HG02938 (cell line): ENCODE measurements around the gene CACNA1H.

ENCODE experiments used
- ATAC-seq: cut with Tn5 transposase; IDR thresholded peaks from one replicate; pipeline ENCODE4 v1.9.1; 2021; ENCODE audit warnings: mild to moderate bottlenecking, moderate library complexity; ENCODE audit not compliant: unreplicated experiment

The CACNA1H gene

GRCh38 chr16:1152651-1153259 lies at the start of gene CACNA1H:
TSS of gene CACNA1H (plus strand) at chr16:1153106. CDS start at chr16:1153738, 632 bp downstream.
- no peak for ATAC-seq

GRCh38 chr16:1103636-1103980 lies 49.3 kb upstream of the CACNA1H start:
- ATAC-seq, result no peak

- no peak for ATAC-seq
Measured at GRCh38 chr16:1105888-1106620, 46.9 kb upstream of the CACNA1H start.

DNA sequence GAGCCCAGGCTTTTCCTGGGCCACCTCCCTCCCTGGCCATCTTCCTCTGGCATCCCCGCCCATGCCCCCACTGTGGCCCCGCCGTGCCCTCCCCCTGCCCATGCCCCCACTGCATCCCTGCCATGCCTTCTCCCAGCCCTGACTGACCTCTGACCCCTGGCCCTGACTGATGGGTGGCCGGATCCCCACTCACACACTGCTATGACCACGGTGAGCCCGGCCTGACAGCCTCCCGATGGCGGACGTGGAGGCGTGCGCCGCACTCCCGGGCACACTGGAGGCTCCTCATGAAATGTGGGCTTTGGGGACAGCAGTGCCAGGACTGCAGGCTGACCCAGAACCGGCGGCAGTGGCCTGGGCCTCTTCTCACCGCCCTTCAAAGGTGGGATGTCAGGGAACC lies 46.2 kb upstream of the CACNA1H start:
- ATAC-seq, result no peak

DNA sequence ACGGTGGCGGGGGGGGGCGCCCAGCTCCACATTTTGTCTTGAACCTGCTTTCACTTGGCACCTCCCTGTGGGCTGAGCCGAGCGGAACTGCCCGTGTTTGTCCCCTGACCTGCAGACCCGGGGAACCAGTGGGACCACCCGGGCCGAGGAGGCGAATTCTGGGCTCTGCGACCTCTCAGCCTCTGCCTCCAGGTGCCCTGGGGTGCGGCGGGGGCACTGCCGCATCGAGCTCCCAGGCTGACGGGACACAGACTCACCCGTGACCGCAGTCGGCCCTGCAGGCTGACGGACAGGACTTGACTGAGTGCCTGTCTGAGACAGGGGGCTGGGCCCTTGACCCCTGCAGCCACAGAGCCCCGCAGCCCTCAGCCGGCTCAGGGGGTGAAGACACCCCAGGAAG lies 45.8 kb upstream of the CACNA1H start:
- no peak for ATAC-seq

DNA sequence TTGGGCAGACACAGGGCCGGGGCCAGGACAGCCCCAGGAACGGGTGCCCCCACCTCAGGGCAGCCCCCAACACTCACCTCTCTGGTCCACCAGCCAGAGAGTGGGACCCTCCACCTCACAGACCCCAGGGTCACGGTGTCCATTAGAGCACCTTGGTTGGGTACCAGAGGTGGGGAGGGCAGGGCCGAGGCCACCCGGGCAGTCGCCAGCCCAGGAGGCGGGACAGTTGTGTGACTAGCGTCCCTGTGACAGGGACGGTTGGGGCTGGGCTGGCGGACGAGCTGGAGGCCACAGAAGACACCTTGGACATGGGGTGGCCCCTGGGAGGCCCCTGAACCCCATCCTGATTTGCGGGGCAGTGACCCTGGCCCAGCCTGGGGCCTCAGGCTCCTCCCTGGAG lies 45.2 kb upstream of the CACNA1H start:
- ATAC-seq, result no peak

- ATAC-seq, result no peak
Measured at GRCh38 chr16:1108299-1109252, 44.3 kb upstream of the CACNA1H start.

DNA sequence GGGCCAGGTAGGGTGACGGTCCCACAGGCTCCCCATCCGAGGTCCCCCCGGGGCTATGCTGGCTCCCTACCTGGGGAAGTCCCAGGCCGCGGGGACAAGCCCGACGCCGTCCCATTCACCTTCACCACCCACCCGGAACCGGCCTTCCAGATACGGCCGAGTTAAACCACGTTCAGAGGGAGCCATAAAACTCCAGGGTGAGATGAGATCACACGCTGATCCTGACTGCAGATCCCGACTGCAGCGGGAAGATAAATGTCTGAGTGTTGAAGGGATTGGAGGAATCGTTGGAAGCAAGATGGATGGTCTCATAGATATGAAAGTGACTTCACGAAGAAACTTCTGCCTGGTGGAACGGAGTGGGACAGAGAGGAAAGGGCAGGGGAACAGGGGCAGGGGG lies 43.3 kb upstream of the CACNA1H start:
- ATAC-seq, result no peak

DNA sequence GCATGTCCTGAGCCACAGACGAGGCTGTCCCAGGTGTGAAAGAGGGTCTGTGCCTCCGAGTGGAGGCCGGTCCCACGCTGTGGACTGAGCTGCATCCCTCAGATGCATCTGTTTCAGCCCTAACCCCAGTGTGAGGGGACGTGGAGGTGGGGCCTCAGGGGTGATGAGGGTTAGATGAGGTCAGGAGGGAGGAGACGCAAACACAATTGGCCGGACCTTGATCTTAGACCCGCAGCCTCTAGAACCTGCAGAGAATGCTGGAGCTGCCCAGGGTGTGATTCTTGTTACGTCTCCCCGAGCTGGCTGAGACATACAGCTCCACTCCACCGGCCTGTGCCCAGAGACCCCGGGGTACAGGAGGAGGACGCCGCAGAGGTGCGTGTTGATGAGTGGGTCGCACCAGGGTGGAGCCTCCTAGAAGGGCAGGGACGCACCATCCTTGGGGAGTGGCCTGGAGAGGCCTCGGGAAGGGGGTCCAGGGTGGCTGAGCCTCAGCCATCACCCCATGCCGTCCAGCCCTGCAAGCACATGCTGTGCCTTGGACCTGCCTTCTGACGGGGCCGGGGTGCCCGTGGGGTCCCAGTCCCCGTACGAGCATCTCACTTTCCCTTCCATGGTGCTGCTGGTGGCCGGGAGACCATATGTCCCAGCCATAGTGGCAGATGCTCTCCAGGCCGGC lies 40.3 kb upstream of the CACNA1H start:
- no peak for ATAC-seq

DNA sequence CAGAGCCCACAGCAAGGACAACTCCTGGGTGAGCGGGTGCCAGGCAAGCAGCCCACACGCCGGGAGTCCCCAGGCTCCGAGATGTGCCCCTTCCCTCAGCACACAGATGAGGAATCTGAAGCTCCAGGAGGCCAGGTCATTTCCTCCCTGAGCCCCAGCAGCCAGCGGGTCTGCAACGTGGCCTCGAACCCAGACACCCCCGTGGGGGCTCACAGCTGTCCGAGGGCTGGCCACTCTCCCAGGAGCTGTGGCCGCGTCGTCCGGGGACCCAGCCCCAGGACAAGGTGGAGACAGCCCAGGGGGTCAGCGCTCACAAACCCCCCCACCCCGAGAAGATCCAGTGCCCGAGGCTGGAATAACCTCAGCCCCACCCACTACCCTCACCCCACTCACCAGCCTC lies 39.4 kb upstream of the CACNA1H start:
- no peak for ATAC-seq

DNA sequence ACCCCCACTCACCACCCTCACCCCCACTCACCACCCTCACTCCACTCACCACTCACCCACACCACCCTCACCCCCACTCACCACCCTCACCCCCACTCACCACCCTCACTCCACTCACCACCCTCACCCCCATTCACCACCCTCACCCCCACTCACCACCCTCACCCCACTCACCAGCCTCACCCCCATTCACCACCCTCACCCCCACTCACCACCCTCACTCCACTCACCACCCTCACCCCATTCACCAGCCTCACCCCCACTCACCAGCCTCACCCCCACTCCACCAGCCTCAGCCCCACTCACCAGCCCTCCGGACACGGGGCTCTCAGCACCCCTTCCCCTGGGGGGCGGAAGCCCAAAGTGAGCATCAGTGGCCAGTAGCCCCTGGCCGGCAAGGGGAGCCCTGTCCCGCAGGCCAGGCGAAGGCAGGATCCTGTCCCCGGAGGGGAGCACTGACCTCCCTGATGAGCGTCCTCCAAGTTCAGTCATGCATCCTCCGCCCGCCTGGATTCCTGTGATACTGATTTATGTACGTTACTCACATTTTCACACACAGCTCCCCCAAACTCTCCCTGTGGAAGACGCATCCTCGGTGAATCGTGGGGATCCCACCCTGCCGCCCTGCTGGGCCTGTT lies 38.9 kb upstream of the CACNA1H start:
- no peak for ATAC-seq

DNA sequence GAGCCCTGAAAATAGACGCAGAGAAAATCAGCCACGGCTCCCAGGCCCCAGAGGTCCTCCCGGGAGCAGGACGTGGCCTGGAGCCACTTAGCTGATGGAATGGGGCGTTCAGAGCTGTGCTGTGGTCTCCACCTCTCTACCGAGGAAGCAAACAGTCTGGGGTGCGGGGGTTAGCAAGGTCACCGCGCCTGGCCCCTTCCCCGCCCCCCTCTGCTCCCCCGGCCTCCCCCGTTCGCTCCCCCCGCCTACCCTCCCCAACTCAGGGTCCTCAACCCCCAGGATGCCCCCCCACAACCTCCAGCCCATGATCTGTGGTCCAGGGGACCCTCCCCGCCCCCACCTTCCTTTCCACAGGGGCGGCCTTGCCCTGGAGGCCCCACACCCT lies 36.2 kb upstream of the CACNA1H start:
- ATAC-seq, result no peak

DNA sequence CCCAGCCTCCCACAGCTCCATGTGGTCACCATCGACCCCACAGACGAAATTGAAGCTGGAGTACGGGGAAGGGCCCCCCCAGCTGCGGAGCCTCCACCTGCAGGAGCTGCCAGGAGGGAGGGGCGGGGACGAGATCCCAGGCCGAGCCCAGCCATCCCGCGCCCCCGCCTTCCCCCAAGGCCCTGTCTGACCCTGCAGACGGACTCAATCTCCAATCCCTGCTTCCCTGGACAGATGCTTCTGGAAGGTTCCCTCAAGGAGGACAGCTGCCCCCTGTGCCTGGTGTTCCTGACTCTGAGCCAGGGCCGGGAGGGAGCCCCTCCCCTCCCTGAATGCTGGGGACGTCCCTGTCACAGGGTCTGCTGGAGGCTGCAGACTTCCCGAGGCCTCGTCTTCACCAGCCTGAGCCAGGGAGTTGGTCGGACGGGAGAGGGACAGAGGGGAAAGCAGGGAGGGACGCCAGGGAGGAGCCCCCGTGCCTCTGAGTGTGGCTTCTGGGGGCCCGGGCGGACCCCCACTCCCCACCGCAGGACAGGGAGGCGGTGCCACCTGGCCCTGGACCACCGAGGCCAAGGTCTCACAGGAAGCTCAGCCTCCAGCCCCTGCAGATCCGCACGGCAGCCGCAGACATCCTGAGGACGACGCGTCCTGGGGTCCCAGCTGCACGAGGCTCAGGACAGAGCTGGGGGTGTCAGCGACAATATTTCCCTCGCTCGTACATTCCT lies 35.6 kb upstream of the CACNA1H start:
- ATAC-seq, result no peak

DNA sequence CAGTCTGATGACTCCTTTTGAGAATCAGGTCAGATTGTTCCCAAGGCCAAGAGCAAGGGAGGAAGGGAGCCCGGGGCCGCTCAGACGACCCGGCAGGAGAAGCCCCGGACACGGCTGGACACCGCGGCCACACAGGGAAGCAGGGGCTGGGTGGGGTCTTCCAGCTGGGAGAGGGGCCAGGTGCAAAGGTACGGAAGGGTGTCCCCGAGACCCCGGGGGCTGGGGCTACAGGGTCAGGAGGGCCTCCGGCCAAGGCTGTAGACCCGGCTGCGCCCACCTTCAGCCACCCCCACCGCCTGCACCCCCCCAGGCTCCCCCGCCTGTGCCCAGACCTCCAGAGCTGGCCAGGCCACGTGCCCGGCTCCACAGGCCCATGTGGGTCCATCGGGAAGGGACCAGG lies 35.0 kb upstream of the CACNA1H start:
- ATAC-seq, result no peak

DNA sequence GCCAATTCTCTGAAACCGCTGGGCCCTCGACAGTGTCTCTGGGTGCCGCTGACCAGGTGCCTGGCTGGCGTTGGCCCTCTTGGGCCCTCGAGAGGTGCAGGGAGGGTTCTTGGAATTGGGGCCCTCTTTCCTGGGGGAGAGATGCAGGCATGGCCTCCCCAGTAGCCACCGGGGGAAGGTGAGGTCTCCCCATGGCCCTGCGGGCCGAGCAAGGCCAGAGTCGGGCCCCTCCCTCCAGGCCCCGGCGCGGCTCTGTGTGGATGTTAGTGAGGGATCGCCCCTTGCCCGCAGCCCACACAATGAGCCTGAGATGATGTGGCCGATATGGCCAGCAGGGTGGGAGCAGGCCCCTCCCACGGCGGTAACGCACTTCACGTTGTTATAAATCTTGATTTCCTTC lies 33.8 kb upstream of the CACNA1H start:
- ATAC-seq, result no peak

DNA sequence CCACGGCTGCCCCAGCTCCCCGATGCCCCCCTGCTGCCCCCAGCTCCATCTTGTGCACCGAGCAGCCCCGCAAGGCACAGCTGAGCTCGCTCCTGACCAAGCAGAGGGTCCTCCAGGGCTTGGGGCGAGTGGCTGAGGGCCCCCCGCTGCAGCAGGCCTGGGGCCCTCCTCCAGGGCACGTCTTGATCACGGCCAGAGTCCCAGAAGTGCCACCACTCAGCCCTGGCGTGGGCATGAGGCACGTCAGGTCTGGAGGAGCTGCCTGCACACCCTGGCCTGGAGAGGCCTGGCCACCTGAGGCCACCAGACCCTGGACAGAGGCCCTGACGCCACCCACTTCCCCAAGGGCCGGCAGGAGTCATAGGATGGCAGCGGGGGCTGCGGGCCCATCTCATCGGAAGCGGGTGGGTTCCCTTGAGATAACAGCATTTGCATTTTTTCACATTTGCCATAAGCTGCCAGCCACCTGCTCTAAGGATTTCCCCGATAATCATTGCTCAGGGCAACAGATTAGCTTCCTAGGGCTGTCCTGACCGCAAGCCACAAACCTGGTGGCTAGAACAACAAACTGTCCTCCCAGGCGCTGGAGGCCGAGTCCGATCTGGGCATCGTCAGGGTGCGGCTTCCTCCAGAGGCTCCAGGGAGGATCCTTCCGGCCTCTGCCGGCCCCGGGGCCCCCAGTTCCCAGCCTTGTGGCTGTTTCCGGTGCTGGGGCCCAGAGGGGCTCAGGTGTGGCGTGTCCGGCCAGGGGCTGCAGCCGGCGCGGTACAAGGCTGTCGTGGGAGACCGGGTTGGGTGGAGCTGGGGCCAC lies 32.9 kb upstream of the CACNA1H start:
- ATAC-seq, result no peak

DNA sequence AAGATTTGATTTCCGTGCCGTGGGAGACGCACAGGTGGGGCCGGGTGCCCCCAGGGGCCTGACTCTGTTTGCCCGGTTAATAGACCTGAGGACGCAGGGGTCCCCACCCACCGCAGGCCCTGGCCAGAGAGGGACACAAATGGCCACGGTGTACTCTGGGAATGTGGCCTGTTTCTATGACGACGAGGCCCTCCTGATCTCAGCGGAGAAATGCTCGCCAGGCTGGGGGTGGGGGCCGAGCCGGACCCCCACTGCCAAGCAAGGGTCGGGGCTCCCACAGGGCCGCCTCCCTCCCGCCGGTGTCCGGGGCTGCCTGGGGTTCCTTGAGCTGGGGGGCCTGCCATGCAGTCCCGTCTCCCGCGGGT lies 32.3 kb upstream of the CACNA1H start:
- no peak for ATAC-seq

- ATAC-seq, result no peak
Measured at GRCh38 chr16:1121009-1121408, 31.9 kb upstream of the CACNA1H start.
